Glutamatergic neuron (in vitro differentiated cells): ENCODE results near the gene SPIRE1. TPM values are rescaled to one million over a fixed set of nuclear protein-coding genes. Genes with fewer than 3 reads are reported as not detected.

Source experiments
- DNase-seq: peaks from one replicate; pipeline ENCODE4 v3.0.0; 2022
- H3K27ac Mint-ChIP-seq: one replicate; pipeline ENCODE4 v1.8.0; 2020; ENCODE audit warnings: mild to moderate bottlenecking, mixed read lengths, inconsistent platforms; ENCODE audit not compliant: unreplicated experiment
- H3K27me3 Mint-ChIP-seq: one replicate; pipeline ENCODE4 v1.8.0; 2020; ENCODE audit warnings: mild to moderate bottlenecking, moderate library complexity, mixed read lengths, inconsistent platforms; ENCODE audit not compliant: unreplicated experiment
- H3K36me3 Mint-ChIP-seq: one replicate; pipeline ENCODE4 v1.8.0; 2020; ENCODE audit warnings: mild to moderate bottlenecking, mixed read lengths, inconsistent platforms; ENCODE audit not compliant: unreplicated experiment
- H3K4me1 Mint-ChIP-seq: one replicate; pipeline ENCODE4 v1.8.0; 2020; ENCODE audit warnings: mild to moderate bottlenecking, low read depth, mixed read lengths, inconsistent platforms; ENCODE audit not compliant: unreplicated experiment
- H3K4me3 Mint-ChIP-seq: one replicate; pipeline ENCODE4 v1.8.0; 2020; ENCODE audit warnings: mild to moderate bottlenecking, mixed read lengths, inconsistent platforms; ENCODE audit not compliant: unreplicated experiment
- H3K9me3 Mint-ChIP-seq: one replicate; pipeline ENCODE4 v1.8.0; 2020; ENCODE audit warnings: mild to moderate bottlenecking, moderate library complexity, mixed read lengths, inconsistent platforms; ENCODE audit not compliant: unreplicated experiment
- CTCF ChIP-seq: fragments of 200-600 bp; sonication (generic); IDR thresholded peaks from one replicate; pipeline ENCODE4 v1.5.0; 2021; ENCODE audit not compliant: partially characterized antibody, unreplicated experiment
- total RNA-seq: library from RNA; stranded (reverse); fragmentation: NEBNext Ultra II Directional; extraction: Animal tissue kit (Norgen Biotek cat#: 25700); gene quantifications from one replicate; pipeline ENCODE4 v1.2.1, GENCODE V29; 2021; ENCODE audit not compliant: unreplicated experiment

Gene SPIRE1
- total RNA-seq, 1 donor from 2014 or later: 29.9 TPM

DNA sequence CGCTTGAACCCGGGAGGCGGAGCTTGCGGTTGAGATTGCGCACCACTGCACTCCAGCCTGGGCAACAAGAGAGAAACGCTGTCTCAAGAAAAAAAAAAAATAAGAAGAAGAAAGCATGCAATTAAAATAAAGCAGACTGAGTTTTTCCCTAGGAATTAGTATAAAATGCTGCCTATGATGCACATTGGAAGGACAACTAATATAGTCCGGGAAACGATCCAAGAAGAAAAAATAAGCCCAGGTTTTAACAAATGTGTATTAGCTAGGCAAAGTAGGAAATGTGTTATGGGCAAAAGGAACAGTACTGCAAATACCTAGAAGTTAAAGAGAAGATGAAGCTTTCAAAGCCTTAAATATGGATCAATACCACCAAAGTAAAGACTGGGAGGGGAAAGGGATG, 64.0 kb downstream of the SPIRE1 start:
- peaks cover 3% of the 10 kb centered on the region for H3K4me1 Mint-ChIP-seq
- H3K36me3 Mint-ChIP-seq: no peaks in the 10 kb centered on the region
- H3K27me3 Mint-ChIP-seq: peaks cover 4% of the 10 kb centered on the region
- DNase-seq: no peak
- H3K9me3 Mint-ChIP-seq: no peaks in the 10 kb centered on the region
- TF ChIP-seq CTCF: no peak
- no peak overlapping the region for H3K4me3 Mint-ChIP-seq
- H3K27ac Mint-ChIP-seq: no peak overlapping the region

- no peak for TF ChIP-seq CTCF
- Mint-ChIP-seq H3K27me3 (peaks cover 4% of the 10 kb centered on the region), H3K4me1 (peaks cover 2% of the 10 kb centered on the region), H3K27ac (no peak overlapping the region), H3K36me3 (no peaks in the 10 kb centered on the region), H3K9me3 (no peaks in the 10 kb centered on the region), H3K4me3 (no peak overlapping the region)
- no peak for DNase-seq
Observed at GRCh38 chr18:12592597-12593127, 65.2 kb downstream of the SPIRE1 start.

GRCh38 chr18:12589448-12589847, 68.5 kb downstream of the SPIRE1 start:
- no peak for TF ChIP-seq CTCF
- H3K36me3 Mint-ChIP-seq: no peaks in the 10 kb centered on the region
- DNase-seq: no peak
- no peak overlapping the region for H3K4me3 Mint-ChIP-seq
- H3K4me1 Mint-ChIP-seq: no peaks in the 10 kb centered on the region
- H3K9me3 Mint-ChIP-seq: no peaks in the 10 kb centered on the region
- H3K27ac Mint-ChIP-seq: no peak overlapping the region
- peaks cover 2% of the 10 kb centered on the region for H3K27me3 Mint-ChIP-seq

DNA sequence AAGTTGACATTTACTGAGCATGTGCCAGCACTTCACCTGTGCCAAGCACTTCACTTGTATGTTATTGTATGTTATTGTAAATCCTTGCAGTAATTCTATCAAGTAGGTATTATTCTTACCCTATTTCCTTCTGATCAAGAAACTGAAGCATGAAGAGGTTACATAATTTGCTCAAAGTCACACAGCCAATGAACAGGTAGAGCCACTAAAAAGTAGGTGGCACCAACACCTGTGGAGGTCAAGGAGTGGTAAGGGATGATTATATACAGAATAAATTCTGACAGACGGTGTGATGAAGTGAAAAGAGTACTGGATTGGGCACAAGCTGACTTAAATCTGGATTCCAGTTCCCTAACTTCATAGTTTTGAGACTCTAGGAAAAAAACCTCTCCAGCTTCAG, 71.0 kb downstream of the SPIRE1 start:
- H3K27me3 Mint-ChIP-seq: no peaks in the 10 kb centered on the region
- H3K4me1 Mint-ChIP-seq: no peaks in the 10 kb centered on the region
- no peak overlapping the region for H3K4me3 Mint-ChIP-seq
- TF ChIP-seq CTCF: no peak
- peaks cover 2% of the 10 kb centered on the region for H3K9me3 Mint-ChIP-seq
- no peak for DNase-seq
- H3K36me3 Mint-ChIP-seq: no peaks in the 10 kb centered on the region
- no peak overlapping the region for H3K27ac Mint-ChIP-seq

DNA sequence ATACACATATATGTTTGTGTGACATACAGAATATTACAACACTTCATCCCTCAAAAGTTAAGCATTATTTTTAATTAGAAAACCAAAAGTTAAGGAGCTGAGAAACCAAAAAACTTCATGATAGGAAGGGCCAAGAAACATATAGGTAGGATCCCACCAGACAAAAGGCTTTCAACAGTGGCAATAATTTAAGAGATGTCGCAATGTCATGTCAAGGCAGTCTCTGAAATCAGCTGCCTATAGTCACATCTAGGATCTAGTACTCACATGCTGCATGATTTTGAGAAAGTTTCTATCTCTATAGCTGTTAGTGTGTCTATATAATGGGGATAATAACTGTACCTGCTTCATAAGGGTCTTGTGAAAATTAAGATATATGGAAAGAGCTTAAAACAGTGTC, 72.7 kb downstream of the SPIRE1 start:
- no peaks in the 10 kb centered on the region for H3K36me3 Mint-ChIP-seq
- H3K9me3 Mint-ChIP-seq: peaks cover 3% of the 10 kb centered on the region
- no peaks in the 10 kb centered on the region for H3K4me1 Mint-ChIP-seq
- no peak overlapping the region for H3K27ac Mint-ChIP-seq
- no peaks in the 10 kb centered on the region for H3K27me3 Mint-ChIP-seq
- DNase-seq: no peak
- H3K4me3 Mint-ChIP-seq: no peak overlapping the region
- TF ChIP-seq CTCF: no peak
